H9 (cell line): ENCODE data around the gene ARID3A. TPM values are rescaled to one million over a fixed set of nuclear protein-coding genes. Genes with fewer than 3 reads are reported as not detected.

Experiments used
- DNase-seq: peaks from one replicate; pipeline ENCODE4 v3.0.0-alpha.2; 2017
- H2AFZ ChIP-seq: one replicate; pipeline ENCODE4 v1.6.1; 2013; ENCODE audit warnings: mild to moderate bottlenecking, low read length, control low read depth, moderate library complexity
- H2AK5ac ChIP-seq: 2 replicates; pipeline ENCODE4 v1.6.1; 2013; ENCODE audit warnings: low read length, control low read depth, mixed read lengths; ENCODE audit not compliant: insufficient read length
- H2BK120ac ChIP-seq: one replicate; pipeline ENCODE4 v1.6.1; 2013; ENCODE audit warnings: low read depth, mild to moderate bottlenecking, low read length, control low read depth, inconsistent platforms; ENCODE audit not compliant: poor library complexity, severe bottlenecking
- H2BK12ac ChIP-seq: 2 replicates; pipeline ENCODE4 v1.6.1; 2013; ENCODE audit warnings: low read length, control low read depth, mixed read lengths, low read depth; ENCODE audit not compliant: insufficient read length
- H2BK15ac ChIP-seq: 2 replicates; pipeline ENCODE4 v1.6.1; 2013; ENCODE audit warnings: low read depth, low read length, control low read depth
- H2BK20ac ChIP-seq: one replicate; pipeline ENCODE4 v1.6.1; 2013; ENCODE audit warnings: low read depth, mild to moderate bottlenecking, low read length, control low read depth, inconsistent platforms; ENCODE audit not compliant: poor library complexity, severe bottlenecking
- H2BK5ac ChIP-seq: 2 replicates; pipeline ENCODE4 v1.6.1; 2013; ENCODE audit warnings: low read length, control low read depth, mixed read lengths; ENCODE audit not compliant: insufficient read length
- H3K14ac ChIP-seq: 2 replicates; pipeline ENCODE4 v1.6.1; 2013; ENCODE audit warnings: low read length, control low read depth; ENCODE audit not compliant: insufficient read depth
- H3K18ac ChIP-seq: 2 replicates; pipeline ENCODE4 v1.6.1; 2013; ENCODE audit warnings: low read depth, mild to moderate bottlenecking, mixed read lengths, low read length, control low read depth; ENCODE audit not compliant: insufficient read length
- H3K23ac ChIP-seq: 2 replicates; pipeline ENCODE4 v1.6.1; 2013; ENCODE audit warnings: low read length, control low read depth, mixed read lengths, low read depth; ENCODE audit not compliant: insufficient read length
- H3K23me2 ChIP-seq: 2 replicates; pipeline ENCODE4 v1.6.1; 2013; ENCODE audit warnings: low read depth, mild to moderate bottlenecking, mixed read lengths, low read length, control low read depth; ENCODE audit not compliant: insufficient read length, poor library complexity, severe bottlenecking
- H3K27ac ChIP-seq: 2 replicates; pipeline ENCODE4 v1.5.1; 2013; ENCODE audit warnings: low read length, control low read depth, mixed read lengths, low read depth; ENCODE audit not compliant: insufficient read length
- H3K27me3 ChIP-seq: 2 replicates; pipeline ENCODE4 v1.6.1; 2013; ENCODE audit warnings: low read length, control low read depth, inconsistent platforms; ENCODE audit not compliant: insufficient read depth
- H3K4ac ChIP-seq: 2 replicates; pipeline ENCODE4 v1.6.1; 2013; ENCODE audit warnings: low read depth, mild to moderate bottlenecking, control low read depth, inconsistent platforms, low read length, moderate library complexity
- H3K4me1 ChIP-seq: 2 replicates; pipeline ENCODE4 v1.6.1; 2013; ENCODE audit warnings: low read length, control low read depth, inconsistent platforms; ENCODE audit not compliant: insufficient read depth
- H3K4me2 ChIP-seq: 2 replicates; pipeline ENCODE4 v1.6.1; 2013; ENCODE audit warnings: low read length, control low read depth, mixed read lengths; ENCODE audit not compliant: insufficient read length, insufficient read depth
- H3K56ac ChIP-seq: 2 replicates; pipeline ENCODE4 v1.6.1; 2013; ENCODE audit warnings: low read depth, mild to moderate bottlenecking, mixed read lengths, low read length, control low read depth; ENCODE audit not compliant: insufficient read length
- H3K79me1 ChIP-seq: 2 replicates; pipeline ENCODE4 v1.6.1; 2013; ENCODE audit warnings: low read depth, mild to moderate bottlenecking, moderate library complexity, low read length, control low read depth, inconsistent platforms; ENCODE audit not compliant: insufficient read depth, poor library complexity, severe bottlenecking
- H3K79me2 ChIP-seq: 2 replicates; pipeline ENCODE4 v1.6.1; 2013; ENCODE audit warnings: low read length, control low read depth, inconsistent platforms; ENCODE audit not compliant: insufficient read depth
- H3K9ac ChIP-seq: 2 replicates; pipeline ENCODE4 v1.6.1; 2013; ENCODE audit warnings: low read length, control low read depth, mixed read lengths; ENCODE audit not compliant: insufficient read length; ENCODE audit errors: extremely low read depth
- H3K9me3 ChIP-seq: one replicate; pipeline ENCODE4 v1.6.1; 2013; ENCODE audit warnings: low read depth, low read length, inconsistent platforms; ENCODE audit not compliant: control insufficient read depth
- H3T11ph ChIP-seq: one replicate; pipeline ENCODE4 v1.6.1; 2013; ENCODE audit warnings: mild to moderate bottlenecking, low read length, control low read depth, inconsistent platforms
- H4K20me1 ChIP-seq: one replicate; pipeline ENCODE4 v1.6.1; 2013; ENCODE audit not compliant: control insufficient read depth, insufficient read length, insufficient read depth
- H4K5ac ChIP-seq: 2 replicates; pipeline ENCODE4 v1.6.1; 2013; ENCODE audit warnings: low read depth, mild to moderate bottlenecking, mixed read lengths, low read length, control low read depth; ENCODE audit not compliant: insufficient read length
- H4K8ac ChIP-seq: replicated peaks from 2 replicates; pipeline ENCODE4 v1.6.1; 2013; ENCODE audit warnings: low read length, control low read depth, mixed read lengths, low read depth; ENCODE audit not compliant: insufficient read length
- H4K91ac ChIP-seq: 2 replicates; pipeline ENCODE4 v1.6.1; 2013; ENCODE audit warnings: low read depth, mild to moderate bottlenecking, moderate library complexity, mixed read lengths, low read length, control low read depth; ENCODE audit not compliant: insufficient read length
- H3K27ac Mint-ChIP-seq, 3 experiments: 2 replicates in 2 of 3; 3 replicates in 1 of 3; pipeline ENCODE4 v1.8.0; 2020 to 2021; ENCODE audit warnings: mixed read lengths in 3 of 3, mild to moderate bottlenecking in 1 of 3, moderate library complexity in 1 of 3
- H3K27me3 Mint-ChIP-seq: 2 replicates; pipeline ENCODE4 v1.8.0; 2021; ENCODE audit warnings: low read depth, mild to moderate bottlenecking, moderate library complexity, mixed read lengths
- H3K36me3 Mint-ChIP-seq, 3 experiments: 2 replicates in 2 of 3; 3 replicates in 1 of 3; pipeline ENCODE4 v1.8.0; 2020 to 2021; ENCODE audit warnings: low read depth in 3 of 3, mixed read lengths in 3 of 3; ENCODE audit not compliant: insufficient read depth in 1 of 3
- H3K4me1 Mint-ChIP-seq, 2 experiments: 2 replicates each; pipeline ENCODE4 v1.8.0; 2020; ENCODE audit warnings: mixed read lengths in 2 of 2
- H3K4me3 Mint-ChIP-seq, 2 experiments: 2 replicates in 1 of 2; 3 replicates in 1 of 2; pipeline ENCODE4 v1.8.0; 2020 to 2021; ENCODE audit warnings: mild to moderate bottlenecking in 2 of 2, mixed read lengths in 2 of 2, moderate library complexity in 1 of 2
- H3K9me3 Mint-ChIP-seq, 2 experiments: 2 replicates in 1 of 2; 3 replicates in 1 of 2; pipeline ENCODE4 v1.8.0; 2020; ENCODE audit warnings: mild to moderate bottlenecking in 2 of 2, mixed read lengths in 2 of 2, moderate library complexity in 1 of 2
- WGBS: extraction: QIAGEN DNeasy Blood & Tissue Kit; methylation state at CpG from one replicate; pipeline ENCODE4 v1.1.7; 2013; ENCODE audit warnings: missing lambda C conversion rate, low lambda C conversion rate, mixed read lengths; ENCODE audit not compliant: insufficient read length; ENCODE audit errors: extremely low coverage; 5-methylcytosine and 5-hydroxymethylcytosine counted together
- total RNA-seq: library from RNA; stranded (reverse); gene quantifications from 2 replicates; pipeline ENCODE4 v1.2.1, GENCODE V29; 2021
- TF ChIP-seq, protein P1 (sequence below): fragments of 200-600 bp; sonication (generic); conservative IDR thresholded peaks from 3 replicates; pipeline ENCODE4 v1.8.0; 2021; ENCODE audit warnings: antibody characterized with exemption, mild to moderate bottlenecking

Gene ARID3A
- total RNA-seq, 1 experiment from 2014 or later, result 98.3 TPM

DNA sequence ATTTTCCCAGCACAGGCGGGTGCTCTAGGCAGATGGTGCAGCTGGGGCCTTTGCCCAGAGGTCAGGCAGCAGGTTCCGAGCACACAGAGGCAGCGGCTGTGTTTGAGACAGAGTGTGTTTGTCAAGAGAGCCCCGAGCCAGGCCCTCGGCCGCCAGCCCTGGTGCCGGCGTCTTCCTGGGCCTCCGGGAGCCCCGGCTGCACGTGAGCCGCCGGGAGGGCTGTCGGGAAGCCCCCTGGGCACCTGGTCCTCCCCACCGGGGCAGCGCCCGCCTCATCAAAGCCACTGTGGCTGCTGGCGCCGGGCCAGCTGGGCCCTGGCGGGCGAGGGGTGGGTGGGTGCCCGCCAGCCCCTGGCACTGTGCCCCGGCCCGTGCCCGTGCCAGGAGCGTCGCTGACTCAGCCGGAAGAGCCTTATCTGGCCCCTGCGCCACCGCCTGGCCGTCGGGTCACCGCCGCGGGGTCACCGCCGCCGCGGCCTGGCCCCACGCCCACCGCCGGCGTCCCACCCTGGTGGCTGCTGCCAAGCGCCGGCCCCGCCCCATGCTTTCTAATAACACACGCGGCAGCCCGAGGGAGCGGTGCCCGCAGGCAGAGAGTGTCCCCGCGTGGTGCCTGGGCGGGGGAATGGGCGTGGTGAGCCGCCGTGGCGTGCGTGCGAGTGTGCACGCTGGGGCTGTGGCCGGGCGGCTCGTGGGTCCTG, 14.9 kb downstream of the ARID3A start:
- H3K27ac ChIP-seq, result no peak overlapping the region
- no peak overlapping the region for H3K9ac ChIP-seq
- TF ChIP-seq, protein P1, sequence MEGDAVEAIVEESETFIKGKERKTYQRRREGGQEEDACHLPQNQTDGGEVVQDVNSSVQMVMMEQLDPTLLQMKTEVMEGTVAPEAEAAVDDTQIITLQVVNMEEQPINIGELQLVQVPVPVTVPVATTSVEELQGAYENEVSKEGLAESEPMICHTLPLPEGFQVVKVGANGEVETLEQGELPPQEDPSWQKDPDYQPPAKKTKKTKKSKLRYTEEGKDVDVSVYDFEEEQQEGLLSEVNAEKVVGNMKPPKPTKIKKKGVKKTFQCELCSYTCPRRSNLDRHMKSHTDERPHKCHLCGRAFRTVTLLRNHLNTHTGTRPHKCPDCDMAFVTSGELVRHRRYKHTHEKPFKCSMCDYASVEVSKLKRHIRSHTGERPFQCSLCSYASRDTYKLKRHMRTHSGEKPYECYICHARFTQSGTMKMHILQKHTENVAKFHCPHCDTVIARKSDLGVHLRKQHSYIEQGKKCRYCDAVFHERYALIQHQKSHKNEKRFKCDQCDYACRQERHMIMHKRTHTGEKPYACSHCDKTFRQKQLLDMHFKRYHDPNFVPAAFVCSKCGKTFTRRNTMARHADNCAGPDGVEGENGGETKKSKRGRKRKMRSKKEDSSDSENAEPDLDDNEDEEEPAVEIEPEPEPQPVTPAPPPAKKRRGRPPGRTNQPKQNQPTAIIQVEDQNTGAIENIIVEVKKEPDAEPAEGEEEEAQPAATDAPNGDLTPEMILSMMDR, result no peak

More for the DNA sequence above, 14.9 kb downstream of the ARID3A start:
- Histone ChIP-seq H3T11ph (no peak overlapping the region), H2BK12ac (no peak overlapping the region), H3K79me2 (peaks cover 10% of the 10 kb centered on the region; the same call in 1 of the 2 replicates), H2BK15ac (no peak overlapping the region), H4K8ac (no peak overlapping the region), H2BK5ac (no peak overlapping the region), H2BK120ac (no peak overlapping the region), H3K4me2 (no peak overlapping the region), H2AK5ac (no peak overlapping the region), H3K14ac (no peak overlapping the region; the same call in 1 of the 2 replicates), H3K27me3 (no peaks in the 10 kb centered on the region), H2BK20ac (no peak overlapping the region), H3K4ac (no peak overlapping the region), H3K9me3 (no peaks in the 10 kb centered on the region), H3K4me1 (no peaks in the 10 kb centered on the region), H3K56ac (no peak overlapping the region), H3K23me2 (no peaks in the 10 kb centered on the region), H4K20me1 (peaks cover 8% of the 10 kb centered on the region), H3K23ac (no peak overlapping the region), H3K18ac (no peak overlapping the region), H4K5ac (no peak overlapping the region), H4K91ac (no peak overlapping the region), H2AFZ (no peak overlapping the region), H3K79me1 (no peaks in the 10 kb centered on the region)
- DNase-seq, result no peak
- Mint-ChIP-seq H3K4me3 (no peak overlapping the region; a peak in 1 of 5 replicates), H3K27me3 (no peaks in the 10 kb centered on the region; the same call in 1 of the 2 replicates), H3K36me3 (peaks cover 19 to 47% (median 46%) of the 10 kb centered on the region in 3 experiments; a peak in 6 of 7 replicates), H3K4me1 (0 out of 4 replicates have a peak, but pooled peaks cover 0 to 3% of the 10 kb centered on the region in 2 experiments), H3K27ac (peak overlapping the region in 2 of 3 experiments; percentile 84 to 85; a peak in 2 of 7 replicates), H3K9me3 (no peaks in the 10 kb centered on the region)
- no CpG with 5 or more reads among the region's 64 CpGs for WGBS
